Stimulated activated CD8-positive, alpha-beta memory T cell treated with anti-CD3 and anti-CD28 coated beads, Interleukin-15, amount 100 ng/mL, for 48 hours (primary cell): ENCODE results near the gene TSPAN17.
A peak's percentile ranks its signal among the peaks of the same experiment; 100 is the strongest.

Experiments used
- DNase-seq, 2 donors: peaks; one replicate each; pipeline ENCODE4 v3.0.0-alpha.2; 2020; ENCODE audit warnings: low read depth in 2 of 2

The TSPAN17 gene

GRCh38 chr5:176621661-176622079 is 25.6 kb upstream of the TSPAN17 start:
- DNase-seq = no peak

- DNase-seq = no peak
These were observed 23.1 kb upstream of the TSPAN17 start for GRCh38 chr5:176624142-176624541.

GRCh38 chr5:176624938-176625337 is 22.3 kb upstream of the TSPAN17 start:
- DNase-seq = no peak

GRCh38 chr5:176625512-176625911 is 21.8 kb upstream of the TSPAN17 start:
- no peak for DNase-seq

GRCh38 chr5:176625966-176626875 is 21.1 kb upstream of the TSPAN17 start:
- DNase-seq = no peak

GRCh38 chr5:176626876-176627236 is 20.4 kb upstream of the TSPAN17 start:
- no peak for DNase-seq

GRCh38 chr5:176627582-176627981 is 19.7 kb upstream of the TSPAN17 start:
- no peak for DNase-seq

- DNase-seq = no peak
These were observed 18.7 kb upstream of the TSPAN17 start for GRCh38 chr5:176628406-176629228.

GRCh38 chr5:176629317-176629852 is 17.9 kb upstream of the TSPAN17 start:
- DNase-seq = no peak

GRCh38 chr5:176629853-176630680 is 17.2 kb upstream of the TSPAN17 start, which contains the start of the genes EIF4E1B and SNCB:
Gene EIF4E1B (plus strand): TSS chr5:176630675. CDS start chr5:176642788, 12,113 bp downstream.
Gene SNCB (minus strand): TSS chr5:176630534. CDS start chr5:176629654, 880 bp downstream.
- DNase-seq = peak; percentile 45 to 52

- DNase-seq = no peak
These were observed 16.5 kb upstream of the TSPAN17 start for GRCh38 chr5:176630681-176631222.

GRCh38 chr5:176631383-176632200 is 15.7 kb upstream of the TSPAN17 start:
- DNase-seq = no peak

- no peak for DNase-seq
These were observed 14.5 kb upstream of the TSPAN17 start for GRCh38 chr5:176632745-176633144.

GRCh38 chr5:176633598-176633997 is 13.7 kb upstream of the TSPAN17 start:
- DNase-seq = no peak

- no peak for DNase-seq
These were observed 10.9 kb upstream of the TSPAN17 start for GRCh38 chr5:176636426-176636825.

GRCh38 chr5:176637556-176637955 is 9.7 kb upstream of the TSPAN17 start:
- DNase-seq = no peak

GRCh38 chr5:176638437-176638836 is 8.8 kb upstream of the TSPAN17 start:
- DNase-seq = no peak

- no peak for DNase-seq
These were observed 8.1 kb upstream of the TSPAN17 start for GRCh38 chr5:176639208-176639607.

- no peak for DNase-seq
These were observed 7.3 kb upstream of the TSPAN17 start for GRCh38 chr5:176639981-176640380.

- no peak for DNase-seq
These were observed 6.7 kb upstream of the TSPAN17 start for GRCh38 chr5:176640616-176641015.
